GM18505 (cell line): ENCODE measurements around the gene LRAT.
"Not testable (repeated sequence)": the region's sequence is repeated elsewhere in the genome, so short reads cannot be mapped to it uniquely, and the experiment has no call there.

Experiments
- ATAC-seq: cut with Tn5 transposase; IDR thresholded peaks from one replicate; pipeline ENCODE4 v1.9.1; 2021; ENCODE audit not compliant: unreplicated experiment
- POLR2A ChIP-seq: IDR thresholded peaks from 4 replicates; pipeline ENCODE4 v1.6.1; 2011; ENCODE audit warnings: borderline replicate concordance; ENCODE audit not compliant: insufficient read depth, insufficient read length; ENCODE audit errors: extremely low read depth

Gene LRAT

GRCh38 chr4:154743683-154744340 lies at the start of gene LRAT:
LRAT (plus strand) TSS chr4:154744000; CDS start chr4:154744327, 327 bp downstream.
- ATAC-seq, result no peak
- no peak for TF ChIP-seq POLR2A

- no peak for TF ChIP-seq POLR2A
- no peak for ATAC-seq
Measured at GRCh38 chr4:154707877-154708276, 35.9 kb upstream of the LRAT start.

GRCh38 chr4:154709550-154709949 lies 34.2 kb upstream of the LRAT start:
- no peak for TF ChIP-seq POLR2A
- no peak for ATAC-seq

GRCh38 chr4:154711522-154711921 lies 32.3 kb upstream of the LRAT start:
- no peak for ATAC-seq
- TF ChIP-seq POLR2A, result no peak

- no peak for TF ChIP-seq POLR2A
- ATAC-seq, result no peak
Measured at GRCh38 chr4:154714339-154715040, 29.3 kb upstream of the LRAT start.

- no peak for ATAC-seq
Measured at GRCh38 chr4:154719087-154719486, 24.7 kb upstream of the LRAT start.

GRCh38 chr4:154720123-154720522 lies 23.7 kb upstream of the LRAT start:
- no peak for TF ChIP-seq POLR2A
- peak; percentile 95 for ATAC-seq

More at GRCh38 chr4:154719087-154719486, 24.7 kb upstream of the LRAT start:
- no peak for TF ChIP-seq POLR2A

- no peak for ATAC-seq
- TF ChIP-seq POLR2A, result no peak
Measured at GRCh38 chr4:154720618-154721267, 23.1 kb upstream of the LRAT start.

GRCh38 chr4:154722262-154722661 lies 21.5 kb upstream of the LRAT start:
- no peak for TF ChIP-seq POLR2A
- ATAC-seq, result no peak

GRCh38 chr4:154723601-154724000 lies 20.2 kb upstream of the LRAT start:
- ATAC-seq, result not testable (repeated sequence)

- TF ChIP-seq POLR2A, result no peak
Measured at GRCh38 chr4:154727540-154727939, 16.3 kb upstream of the LRAT start.

GRCh38 chr4:154731756-154732155 lies 12.0 kb upstream of the LRAT start:
- ATAC-seq, result no peak
- no peak for TF ChIP-seq POLR2A

More at GRCh38 chr4:154727540-154727939, 16.3 kb upstream of the LRAT start:
- no peak for ATAC-seq

GRCh38 chr4:154732669-154733068 lies 11.1 kb upstream of the LRAT start:
- no peak for TF ChIP-seq POLR2A

GRCh38 chr4:154736770-154737169 lies 7.0 kb upstream of the LRAT start:
- no peak for ATAC-seq
- no peak for TF ChIP-seq POLR2A

More at GRCh38 chr4:154732669-154733068, 11.1 kb upstream of the LRAT start:
- ATAC-seq, result no peak
